K562 (cell line): ENCODE results near the gene RBMS1.
"Not testable (repeated sequence)": the region's sequence is repeated elsewhere in the genome, so short reads cannot be mapped to it uniquely, and the experiment has no call there.

Experiments
- FOS ChIP-seq: IDR thresholded peaks from 3 replicates; pipeline ENCODE4 v1.6.1; 2011; ENCODE audit not compliant: insufficient read length; ENCODE audit errors: extremely low read depth
- KLF1 ChIP-seq: fragments of 450-650 bp; IDR thresholded peaks from 2 replicates; pipeline ENCODE4 v1.6.1; 2016; ENCODE audit warnings: missing genetic modification characterization, missing compliant biosample characterization
- U2AF2 ChIP-seq: fragments of 200-400 bp; formaldehyde crosslinking; optimal IDR thresholded peaks from 2 replicates; pipeline ENCODE3; 2017; ENCODE audit warnings: low read depth, mild to moderate bottlenecking, low read length
- TF ChIP-seq, protein P1 (sequence below): IDR thresholded peaks from 3 replicates; pipeline ENCODE4 v1.6.1; 2011; ENCODE audit warnings: borderline replicate concordance, mild to moderate bottlenecking; ENCODE audit not compliant: insufficient read length, insufficient read depth

- not testable (repeated sequence) for TF ChIP-seq KLF1 (tag); U2AF2; FOS
- TF ChIP-seq, protein P1, sequence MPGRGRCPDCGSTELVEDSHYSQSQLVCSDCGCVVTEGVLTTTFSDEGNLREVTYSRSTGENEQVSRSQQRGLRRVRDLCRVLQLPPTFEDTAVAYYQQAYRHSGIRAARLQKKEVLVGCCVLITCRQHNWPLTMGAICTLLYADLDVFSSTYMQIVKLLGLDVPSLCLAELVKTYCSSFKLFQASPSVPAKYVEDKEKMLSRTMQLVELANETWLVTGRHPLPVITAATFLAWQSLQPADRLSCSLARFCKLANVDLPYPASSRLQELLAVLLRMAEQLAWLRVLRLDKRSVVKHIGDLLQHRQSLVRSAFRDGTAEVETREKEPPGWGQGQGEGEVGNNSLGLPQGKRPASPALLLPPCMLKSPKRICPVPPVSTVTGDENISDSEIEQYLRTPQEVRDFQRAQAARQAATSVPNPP, result not testable (repeated sequence)
Measured at GRCh38 chr2:160448821-160449220, 44.8 kb downstream of the RBMS1 start.
